Measurements from ENCODE around the gene TIGD1.

TIGD1 gene

DNA sequence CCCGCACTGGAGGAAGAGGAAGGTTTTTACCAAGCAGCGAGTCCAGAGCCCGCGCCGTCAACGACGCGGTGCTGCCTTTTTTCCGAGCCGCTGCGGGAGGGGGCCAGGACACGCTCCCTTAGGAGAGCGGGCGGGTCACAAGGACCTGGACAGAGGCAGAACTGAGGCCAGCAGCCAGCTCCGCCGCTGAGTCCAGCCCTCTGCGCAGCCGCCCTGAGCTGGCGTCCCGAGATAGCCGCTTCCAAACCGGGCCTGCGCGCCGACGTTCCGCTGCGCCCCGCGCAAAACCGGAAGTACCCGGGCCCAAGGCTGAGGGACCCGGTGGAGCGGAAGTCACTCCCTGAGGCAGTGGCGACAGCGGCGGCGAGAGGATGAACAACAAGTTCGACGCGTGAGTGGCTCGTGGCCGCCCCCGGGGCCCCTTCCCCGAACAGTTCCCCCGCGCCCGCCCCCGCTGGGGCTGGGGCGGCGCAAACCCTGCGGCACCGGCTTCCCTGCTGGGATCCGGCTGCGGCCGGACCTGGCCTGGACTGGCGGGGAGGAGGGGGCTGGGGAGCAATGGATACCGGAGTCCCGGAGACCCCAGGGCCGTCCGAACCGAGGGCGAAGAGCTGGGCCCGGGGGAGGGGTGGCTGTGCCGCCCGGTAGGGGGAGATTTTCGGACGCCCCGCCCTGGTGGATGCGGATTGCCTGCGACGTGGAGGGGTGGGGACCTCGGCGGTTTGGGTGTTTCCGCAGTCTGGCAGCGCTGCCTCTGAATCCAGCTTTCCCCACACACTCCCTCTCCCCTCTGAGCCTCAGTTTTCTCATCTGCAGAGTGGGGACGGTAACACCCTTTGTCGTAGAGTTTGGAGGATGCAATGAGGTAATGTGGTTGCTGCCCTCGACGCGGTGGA, at the start of gene TIGD1, which contains the start of gene EIF4E2:
TSS of gene TIGD1 (minus strand) at position 204 of the 896 bp plus-strand sequence. CDS start 675 bp downstream, outside the sequence.
TSS of gene EIF4E2 (plus strand) at position 336 of the 896 bp plus-strand sequence. CDS start at position 372, 36 bp downstream.
- peak; percentile 75 for DNase-seq (ENCODE audit: low read depth)

DNA sequence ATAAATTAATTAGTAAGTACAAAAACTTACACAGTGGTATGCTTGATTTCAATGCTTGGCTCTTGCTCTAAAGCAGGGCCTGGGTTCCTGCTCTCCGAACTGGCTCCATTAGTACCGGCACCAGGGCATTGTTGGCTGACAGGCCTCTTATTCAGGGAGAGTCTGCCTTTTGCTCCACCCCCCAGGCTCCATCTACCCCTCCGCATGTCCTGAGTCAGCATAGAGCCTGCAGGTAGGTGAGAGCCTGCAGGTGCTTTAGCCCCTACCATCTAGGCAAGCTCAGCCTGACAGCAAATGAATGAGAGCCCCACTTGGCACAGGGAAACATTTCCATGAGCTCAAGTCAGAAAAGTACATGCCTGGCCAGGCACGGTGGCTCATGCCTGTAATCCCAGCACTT, 47.9 kb upstream of the TIGD1 start:
- DNase-seq (ENCODE audit: low read depth), result no peak

DNA sequence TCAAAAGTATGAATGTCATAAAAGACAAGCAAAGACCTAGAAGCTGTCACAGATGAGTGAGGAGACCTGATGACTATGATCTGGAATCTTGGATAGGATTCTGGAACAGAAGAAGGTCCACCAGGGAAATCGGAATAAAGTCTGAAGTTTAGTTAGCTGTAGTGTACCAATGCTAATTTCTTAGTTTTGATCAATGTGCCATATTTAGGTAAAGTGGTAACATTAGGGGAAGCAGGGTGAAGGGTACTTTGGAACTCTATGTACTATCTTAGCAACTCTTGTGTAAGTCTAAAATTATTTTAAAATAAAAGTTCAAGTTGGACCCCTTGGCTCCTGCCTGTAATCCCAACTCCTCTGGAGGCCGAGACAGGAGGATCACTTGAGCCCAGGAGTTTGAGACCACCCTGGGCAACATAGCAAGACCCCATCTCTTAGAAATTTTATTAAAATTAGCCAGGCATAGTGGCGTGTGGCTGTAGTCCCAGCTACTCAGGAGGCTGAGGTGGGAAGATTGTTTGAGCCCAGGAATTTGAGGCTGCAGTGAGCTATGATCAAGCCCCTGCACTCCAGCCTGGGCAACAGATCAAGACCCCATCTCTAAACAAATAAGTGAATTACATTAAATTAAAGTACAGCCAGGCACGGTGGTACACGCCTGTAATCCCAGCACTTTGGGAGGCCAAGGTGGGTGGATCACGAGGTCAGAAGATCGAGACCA, 47.2 kb upstream of the TIGD1 start:
- DNase-seq (ENCODE audit: low read depth), result no peak

DNA sequence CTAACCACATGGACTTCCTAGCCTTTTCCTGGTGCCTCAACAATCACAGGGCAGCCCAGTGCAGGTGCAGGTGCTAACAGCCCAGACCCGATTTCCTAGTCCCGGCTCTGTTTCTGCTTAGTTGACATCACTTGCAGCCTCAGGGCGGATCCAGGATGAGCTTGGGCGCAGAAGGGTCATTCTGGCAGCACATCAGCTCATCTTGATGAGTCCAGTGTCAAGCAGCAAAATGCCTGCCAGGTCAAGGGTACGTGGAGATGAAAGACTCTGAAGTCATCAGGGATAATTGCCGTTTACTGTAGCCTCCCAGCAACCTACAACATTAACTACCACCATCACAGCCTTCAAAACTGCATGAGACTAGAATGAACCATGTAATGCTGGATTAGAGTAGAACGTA, 43.6 kb upstream of the TIGD1 start:
- no peak for DNase-seq (ENCODE audit: low read depth)

DNA sequence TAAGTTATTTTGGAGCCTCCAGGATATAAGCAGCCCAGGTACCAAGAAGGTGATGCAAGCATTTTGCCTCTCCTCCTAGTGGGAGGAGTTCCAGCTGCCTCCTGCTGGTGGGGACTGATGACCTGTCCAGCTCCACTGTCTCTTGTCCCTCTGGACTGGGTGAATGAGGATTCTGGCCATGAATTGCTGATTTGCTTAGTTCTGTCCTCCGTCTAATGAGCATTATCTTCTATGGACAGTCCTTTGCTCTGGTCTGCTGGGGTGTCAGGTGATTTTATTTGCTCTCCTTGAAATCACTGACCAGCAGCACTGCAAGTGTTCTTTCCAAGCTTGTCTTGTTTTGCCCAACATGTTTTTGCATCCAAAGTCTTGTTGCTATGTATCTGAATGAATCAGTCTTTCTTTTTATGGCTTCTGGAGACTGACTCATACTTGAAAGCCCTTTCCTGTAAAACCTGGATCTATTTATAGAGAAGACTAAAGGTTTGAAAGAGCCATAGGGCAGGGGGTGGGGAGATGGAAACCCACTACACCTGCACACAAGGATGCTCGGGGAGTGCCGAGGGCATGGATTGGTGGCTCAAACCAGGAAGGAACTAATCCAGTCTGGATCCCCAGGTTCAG, 42.5 kb upstream of the TIGD1 start:
- peak; percentile 87 for DNase-seq (ENCODE audit: low read depth)

DNA sequence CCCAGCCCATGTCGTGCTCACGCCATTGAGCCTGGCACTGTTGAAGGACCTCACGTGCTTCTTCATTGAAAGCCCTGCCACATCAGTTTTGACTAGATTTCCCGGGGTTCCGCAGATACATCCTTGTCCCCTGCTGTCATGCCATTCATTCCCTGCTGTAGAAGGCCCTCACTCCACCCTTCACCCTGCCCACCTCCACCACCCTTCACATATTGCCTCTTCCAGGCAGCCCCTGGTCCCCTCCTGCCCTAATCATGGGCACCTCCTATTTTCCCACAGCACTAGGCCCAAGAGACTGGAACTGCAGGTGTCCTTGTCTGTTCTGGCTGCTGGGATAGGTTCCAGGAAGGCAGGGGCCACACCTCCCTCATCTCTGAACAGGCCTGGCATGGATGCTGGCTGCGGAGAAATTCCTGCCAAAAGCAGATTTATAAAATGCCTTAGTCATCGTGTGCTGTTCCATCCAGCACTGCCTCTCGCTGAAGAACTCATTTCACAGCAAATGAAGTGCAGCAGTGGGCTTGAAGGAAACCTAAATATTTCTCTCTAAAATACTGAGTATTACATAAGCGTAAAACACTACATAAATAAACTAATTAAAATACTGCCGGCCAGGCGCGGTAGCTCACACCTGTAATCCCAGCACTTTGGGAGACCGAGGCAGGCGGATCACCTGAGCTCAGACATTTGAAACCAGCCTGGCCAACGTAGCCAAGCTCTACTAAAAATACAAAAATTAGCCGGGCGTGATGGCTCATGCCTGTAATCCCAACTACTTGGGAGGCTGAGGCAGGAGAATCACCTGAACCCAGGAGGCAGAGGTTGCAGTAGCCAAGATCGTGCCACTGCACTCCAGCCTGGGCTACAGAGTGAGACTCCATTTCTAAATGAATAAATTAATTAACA, 38.6 kb upstream of the TIGD1 start:
- peak; percentile 54 for DNase-seq (ENCODE audit: low read depth)

DNA sequence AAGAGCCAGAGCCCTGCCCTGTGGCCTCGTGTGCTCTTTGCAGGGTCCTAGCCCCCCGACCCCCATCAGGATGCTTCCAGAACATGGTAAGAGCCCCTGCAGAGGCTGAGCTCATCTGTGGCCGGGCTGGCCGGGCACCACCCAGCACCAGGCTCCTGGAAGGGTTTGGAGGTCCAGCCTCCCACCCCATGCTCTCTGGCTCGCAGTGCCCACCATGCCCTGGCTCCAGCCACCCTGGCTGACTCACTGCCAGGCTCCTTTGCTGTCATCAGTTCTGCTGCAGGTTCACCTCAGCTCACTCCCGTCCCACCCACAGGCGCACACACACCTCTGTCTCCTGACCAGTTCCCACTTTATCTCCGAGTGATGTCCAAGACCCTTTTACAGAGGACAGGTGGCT, 37.7 kb upstream of the TIGD1 start:
- DNase-seq (ENCODE audit: low read depth), result no peak

DNA sequence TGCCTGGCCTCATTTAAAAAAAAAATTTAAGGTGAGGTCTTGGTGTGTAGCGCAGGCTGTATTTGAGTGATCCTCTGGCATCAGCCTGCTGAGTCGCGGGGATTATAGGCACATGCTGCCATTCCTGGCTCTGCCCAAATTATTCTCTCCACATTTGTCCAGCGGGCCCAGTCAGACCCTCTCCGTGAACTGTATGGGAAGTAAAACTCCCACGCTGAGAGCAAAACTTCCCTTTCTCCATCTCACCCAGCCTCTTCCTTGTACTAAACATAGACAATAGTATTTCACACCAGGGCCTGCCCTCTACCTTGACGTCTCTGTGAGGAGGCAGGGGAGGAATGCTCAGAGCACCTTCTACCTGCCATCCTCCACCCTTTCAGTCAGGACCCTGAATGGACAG, 37.2 kb upstream of the TIGD1 start:
- no peak for DNase-seq (ENCODE audit: low read depth)

DNA sequence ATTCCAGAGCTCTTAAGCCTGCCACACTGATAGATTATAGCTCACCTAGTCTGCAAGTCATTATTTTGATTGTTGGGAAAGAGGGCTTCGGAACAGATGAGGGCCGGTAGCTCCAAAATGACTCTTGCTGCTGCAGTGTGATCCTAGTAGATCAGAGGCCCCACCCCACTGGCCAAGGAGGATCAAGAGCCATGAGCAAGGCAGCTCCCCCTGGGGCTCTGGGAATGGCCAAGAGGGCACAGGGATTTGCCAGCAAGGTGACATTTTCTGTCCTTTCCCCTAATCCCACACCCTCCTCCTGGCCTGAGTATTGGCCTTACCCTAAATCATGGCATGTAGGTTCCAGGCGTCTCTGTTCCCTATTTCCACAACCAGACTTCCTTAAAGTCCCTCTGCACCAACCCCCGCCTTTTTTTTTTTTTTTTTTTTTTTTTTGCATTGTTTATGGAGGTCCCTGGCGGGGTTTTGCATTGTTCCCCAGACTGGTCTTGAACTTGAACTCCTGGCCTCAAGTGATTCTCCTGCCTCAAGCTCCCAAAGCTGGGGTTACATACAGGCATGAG, 36.7 kb upstream of the TIGD1 start:
- DNase-seq (ENCODE audit: low read depth), result no peak

DNA sequence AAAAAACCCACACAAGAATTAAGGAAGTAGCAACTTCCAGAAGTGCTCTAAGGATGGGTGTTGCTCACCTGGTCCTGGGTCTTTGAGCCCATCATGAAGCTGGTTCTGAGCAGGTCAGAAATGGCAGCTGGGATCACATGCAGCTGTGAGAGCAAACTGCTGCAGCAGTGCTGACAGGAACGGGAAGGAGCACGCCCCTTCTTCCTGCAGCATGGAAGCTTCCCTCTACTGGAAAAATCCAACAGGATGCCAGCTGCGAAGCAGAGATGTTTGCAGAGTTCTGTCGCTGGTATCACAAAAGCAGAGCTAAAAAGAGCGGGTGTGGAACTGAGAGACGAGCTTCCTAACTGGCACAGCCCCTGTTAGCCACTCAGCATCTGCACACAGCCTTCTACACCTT, 33.9 kb upstream of the TIGD1 start:
- no peak for DNase-seq (ENCODE audit: low read depth)

DNA sequence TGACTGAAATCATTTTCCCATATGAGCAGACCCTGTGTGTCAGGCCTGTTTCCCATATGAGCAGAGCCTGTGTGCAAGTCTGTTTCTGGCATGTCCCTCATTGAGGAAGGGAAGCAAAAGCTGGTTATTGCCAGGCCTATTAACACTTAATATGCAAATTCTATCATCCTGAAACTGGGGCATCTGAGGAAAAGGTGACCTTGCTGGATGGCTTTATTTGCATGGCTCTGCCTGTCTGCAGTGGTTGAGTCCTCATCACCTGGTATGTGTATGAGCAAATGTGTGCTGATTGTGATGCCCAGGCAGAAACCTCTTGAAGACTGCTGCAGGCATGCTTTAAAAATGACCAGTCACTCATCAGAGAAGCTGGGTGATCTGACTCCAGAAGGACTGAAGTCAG, 31.4 kb upstream of the TIGD1 start:
- DNase-seq (ENCODE audit: low read depth), result no peak

DNA sequence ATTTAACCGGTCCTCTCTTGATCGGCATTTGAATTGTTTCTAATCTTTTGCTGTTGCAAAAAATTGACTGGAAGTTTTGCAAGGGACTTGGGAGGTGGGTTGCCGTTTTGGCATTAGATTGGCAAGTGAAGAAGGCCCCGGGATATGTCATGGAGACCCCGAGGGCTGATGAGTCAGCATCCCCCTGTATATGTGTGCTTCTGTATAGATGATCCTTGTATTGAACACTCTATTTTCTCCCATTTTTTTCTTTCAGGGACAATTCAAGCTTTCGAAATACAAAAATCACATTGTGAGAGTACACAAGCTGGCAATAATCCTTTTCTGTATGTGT, 30.3 kb upstream of the TIGD1 start:
- no peak for DNase-seq (ENCODE audit: low read depth)

DNA sequence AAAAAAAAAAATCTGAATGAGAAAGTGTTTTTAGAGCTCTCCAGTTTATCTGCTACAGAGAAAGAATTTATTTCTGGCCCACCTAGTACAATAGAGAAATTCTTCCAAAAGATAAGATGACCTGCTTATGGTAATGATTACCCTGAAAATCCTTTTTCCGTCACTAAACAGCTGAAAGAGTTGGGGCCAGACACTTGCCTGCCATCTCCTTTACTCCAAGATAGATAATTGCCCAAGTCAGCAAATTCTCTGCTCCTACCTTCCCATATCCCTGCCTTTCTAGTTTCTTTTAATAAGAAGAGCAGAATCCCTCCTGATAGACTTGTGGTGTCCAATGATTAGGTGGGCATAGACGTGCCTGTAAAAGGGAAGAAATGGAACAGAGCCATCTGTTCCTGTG, 28.3 kb upstream of the TIGD1 start:
- no peak for DNase-seq (ENCODE audit: low read depth)

DNA sequence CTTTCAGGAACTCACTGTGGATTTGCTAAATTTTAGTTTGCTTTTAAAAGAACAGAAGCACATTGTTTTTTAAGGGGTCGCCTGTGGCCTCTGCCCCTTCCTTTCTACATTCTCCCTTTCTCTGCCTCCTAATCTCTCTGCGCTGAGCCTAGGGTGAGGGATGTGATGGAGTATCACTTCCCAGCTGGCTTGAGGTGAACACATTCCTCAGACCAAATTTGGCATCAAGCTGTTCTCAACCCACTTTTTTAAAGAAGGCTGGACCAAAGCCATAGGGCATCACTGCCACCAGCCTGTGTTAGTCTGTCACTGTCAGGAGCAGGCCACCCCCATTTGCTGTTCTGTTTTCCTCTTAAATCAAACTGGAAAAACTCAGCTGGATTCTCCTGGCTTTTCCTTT, 27.5 kb upstream of the TIGD1 start:
- no peak for DNase-seq (ENCODE audit: low read depth)

DNA sequence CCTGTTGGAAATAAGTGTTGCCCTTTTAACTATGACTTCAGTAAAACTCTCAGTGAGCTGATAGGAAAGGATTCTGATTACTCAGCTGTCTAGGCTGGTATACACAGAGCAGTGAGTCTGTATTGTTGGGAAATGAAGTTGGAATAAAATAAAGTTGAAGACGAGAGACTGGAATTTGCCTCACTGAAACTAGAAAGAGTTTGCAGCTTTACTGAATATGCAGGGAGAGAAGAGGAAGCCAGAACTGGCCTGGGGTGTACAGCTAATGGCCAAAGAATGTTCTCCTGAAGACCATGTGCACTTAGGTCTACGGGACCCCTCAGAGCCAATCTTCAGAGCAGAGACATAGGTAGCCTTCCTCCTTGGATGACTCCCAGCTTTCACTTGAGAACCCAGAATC, 26.6 kb upstream of the TIGD1 start:
- no peak for DNase-seq (ENCODE audit: low read depth)

DNA sequence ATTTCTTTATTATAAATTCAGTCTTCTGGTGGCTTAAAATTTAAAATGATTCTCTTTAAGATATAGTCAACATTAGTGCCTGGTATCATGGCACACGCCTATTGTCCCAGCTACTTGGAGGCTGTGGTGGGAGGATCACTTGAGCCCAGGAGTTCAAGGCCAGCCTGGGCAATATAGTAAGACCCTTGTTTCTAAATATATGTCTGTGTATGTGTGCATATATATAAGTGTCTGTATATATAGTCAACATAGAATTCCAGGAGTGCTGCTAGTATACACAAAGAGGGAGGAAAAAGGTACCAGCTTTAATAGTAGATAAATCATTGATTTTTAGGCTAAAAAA, 25.0 kb upstream of the TIGD1 start:
- no peak for DNase-seq (ENCODE audit: low read depth)

DNA sequence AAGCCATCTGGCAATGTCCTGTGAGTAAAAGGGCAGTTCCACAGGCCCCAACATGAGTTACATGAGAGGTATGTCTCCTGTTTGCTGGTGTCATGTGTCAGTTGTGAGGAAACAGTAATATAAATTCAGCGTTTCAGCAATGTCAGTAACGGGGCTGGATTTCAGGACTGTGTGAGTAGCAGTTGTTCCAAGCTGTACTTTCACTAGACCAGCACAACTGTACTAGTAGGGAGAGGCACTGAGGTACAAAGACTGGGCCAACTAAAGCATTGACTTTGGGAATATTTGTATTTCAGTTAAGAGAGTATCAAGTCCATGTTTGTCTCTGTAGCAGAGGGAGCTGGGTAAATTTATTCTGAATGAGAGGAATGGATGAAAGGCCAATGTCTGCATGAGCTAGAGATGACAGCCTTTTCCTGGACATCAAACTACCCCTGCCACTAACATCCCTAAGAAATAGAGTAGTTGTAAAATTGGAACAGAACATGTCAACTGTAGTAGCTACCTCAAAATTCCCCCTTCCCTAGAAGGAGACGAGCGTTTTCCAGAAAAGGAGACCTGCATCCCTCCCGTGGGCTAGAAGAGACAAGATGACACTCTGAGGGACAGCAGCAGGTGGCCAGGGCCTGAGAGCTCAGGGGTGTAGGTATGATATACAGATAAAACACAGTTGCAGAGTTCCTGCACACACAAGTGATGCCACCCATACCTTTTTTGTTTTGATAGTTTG, 24.5 kb upstream of the TIGD1 start:
- DNase-seq (ENCODE audit: low read depth), result no peak

DNA sequence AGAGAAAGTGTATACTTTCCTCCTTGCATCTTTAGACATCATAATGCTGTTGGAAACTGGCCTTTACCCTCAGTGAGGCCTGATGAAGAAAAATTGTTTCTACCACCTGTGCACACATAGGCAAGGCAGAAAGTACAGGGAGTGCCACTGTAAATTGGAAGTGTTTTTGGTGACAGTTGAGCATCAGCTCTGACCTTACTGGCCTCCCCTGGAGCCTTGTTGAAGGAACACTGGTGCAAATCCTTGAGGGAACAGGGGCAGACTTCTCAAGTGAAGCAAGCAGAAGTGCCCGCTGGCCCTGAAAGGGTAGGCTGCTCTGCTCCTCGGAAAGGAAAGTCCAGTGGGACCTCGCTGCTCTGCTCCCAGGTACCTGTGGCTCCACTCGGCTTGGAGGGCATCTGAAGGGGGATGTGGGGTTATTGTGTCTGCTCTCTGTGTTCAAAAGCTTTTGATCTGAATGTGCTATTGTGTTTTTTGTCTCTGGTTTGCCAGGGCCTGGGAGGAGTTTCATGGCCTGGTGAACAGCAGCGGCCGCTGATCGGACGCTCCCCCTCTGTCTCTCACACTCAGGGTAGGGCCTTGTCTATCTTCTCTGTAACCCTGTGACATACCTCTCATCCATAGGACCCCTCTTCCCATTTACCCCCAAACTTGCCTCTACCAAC, 23.5 kb upstream of the TIGD1 start:
- no peak for DNase-seq (ENCODE audit: low read depth)

DNA sequence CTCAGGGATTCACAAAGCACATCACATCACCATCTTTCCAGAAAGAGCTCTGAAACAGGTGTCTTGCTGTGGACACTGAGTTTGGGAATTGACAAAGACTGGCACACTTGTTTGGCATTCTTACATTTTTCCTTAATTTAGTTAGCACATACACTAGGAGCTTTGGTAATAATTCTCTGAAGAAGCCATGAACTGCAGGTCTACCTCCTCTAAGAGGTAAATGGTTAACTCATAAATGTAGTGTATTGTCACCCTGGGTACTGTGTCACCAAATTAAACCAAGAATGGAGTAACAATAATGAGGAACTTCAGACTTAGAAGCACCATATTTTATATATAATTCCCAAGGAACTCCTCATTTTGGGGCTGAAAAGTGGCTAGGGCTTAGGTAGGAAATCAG, 22.7 kb upstream of the TIGD1 start:
- no peak for DNase-seq (ENCODE audit: low read depth)

DNA sequence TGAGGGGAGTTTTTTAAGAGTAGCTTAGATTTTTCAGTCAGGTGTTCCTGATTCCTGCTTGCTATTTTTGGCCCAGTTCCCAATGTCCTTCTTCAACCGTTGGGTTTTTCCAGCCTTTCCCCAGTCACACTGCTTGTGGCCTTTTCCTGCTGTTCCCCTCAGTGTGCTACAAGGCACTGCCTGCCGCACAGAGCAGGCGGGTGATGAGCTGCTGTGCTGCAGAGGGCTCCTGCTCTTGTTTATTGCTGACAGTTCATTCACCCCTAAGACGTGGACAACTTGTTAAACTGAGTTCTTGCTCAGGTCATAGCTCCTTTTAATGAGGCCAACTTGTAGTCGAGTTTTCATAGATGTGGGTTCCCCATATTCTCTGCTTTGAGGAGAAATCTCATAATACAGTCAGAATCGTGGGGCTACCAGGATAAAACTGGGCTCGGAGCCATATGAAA, 20.7 kb upstream of the TIGD1 start:
- no peak for DNase-seq (ENCODE audit: low read depth)
